Measurements from ENCODE around the gene VMO1.

DNA sequence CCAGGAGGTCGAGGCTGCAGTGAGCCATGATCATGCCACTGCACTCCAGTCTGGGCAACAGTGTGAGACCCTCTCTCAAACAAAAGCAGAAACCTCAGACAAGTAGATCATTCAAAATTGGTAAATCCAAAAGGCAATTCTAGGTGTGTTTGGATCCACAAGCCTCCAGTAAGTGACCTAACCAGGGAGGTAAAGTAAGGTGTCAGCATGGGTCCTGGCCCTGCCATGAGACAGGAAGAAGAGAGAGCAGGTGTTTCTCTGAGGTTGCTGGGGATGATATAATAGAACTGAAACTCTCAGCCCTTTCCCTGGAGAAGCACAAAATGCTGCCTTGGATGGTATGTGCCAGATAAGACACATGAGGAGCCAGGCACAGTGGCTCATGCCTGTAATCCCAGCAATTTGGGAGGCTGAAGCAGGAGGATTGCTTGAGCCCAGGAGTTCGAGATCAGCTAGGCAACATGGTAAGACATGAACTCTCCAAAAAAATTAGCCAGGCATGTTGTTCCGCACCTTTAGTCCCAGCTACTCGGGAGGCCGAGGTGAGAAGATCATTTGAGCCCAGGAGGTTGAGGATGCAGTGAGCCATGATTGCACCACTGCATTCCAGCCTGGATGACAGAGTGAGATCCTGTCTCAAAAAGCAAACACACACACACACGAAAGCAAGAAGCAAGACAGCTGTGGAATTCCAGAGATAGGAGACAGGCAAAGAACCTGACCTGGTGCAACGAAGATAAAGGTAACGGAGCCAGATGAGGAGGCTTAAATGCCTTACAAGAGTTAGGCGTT is 8.0 kb downstream of the VMO1 start:
- TF ChIP-seq, protein P1, sequence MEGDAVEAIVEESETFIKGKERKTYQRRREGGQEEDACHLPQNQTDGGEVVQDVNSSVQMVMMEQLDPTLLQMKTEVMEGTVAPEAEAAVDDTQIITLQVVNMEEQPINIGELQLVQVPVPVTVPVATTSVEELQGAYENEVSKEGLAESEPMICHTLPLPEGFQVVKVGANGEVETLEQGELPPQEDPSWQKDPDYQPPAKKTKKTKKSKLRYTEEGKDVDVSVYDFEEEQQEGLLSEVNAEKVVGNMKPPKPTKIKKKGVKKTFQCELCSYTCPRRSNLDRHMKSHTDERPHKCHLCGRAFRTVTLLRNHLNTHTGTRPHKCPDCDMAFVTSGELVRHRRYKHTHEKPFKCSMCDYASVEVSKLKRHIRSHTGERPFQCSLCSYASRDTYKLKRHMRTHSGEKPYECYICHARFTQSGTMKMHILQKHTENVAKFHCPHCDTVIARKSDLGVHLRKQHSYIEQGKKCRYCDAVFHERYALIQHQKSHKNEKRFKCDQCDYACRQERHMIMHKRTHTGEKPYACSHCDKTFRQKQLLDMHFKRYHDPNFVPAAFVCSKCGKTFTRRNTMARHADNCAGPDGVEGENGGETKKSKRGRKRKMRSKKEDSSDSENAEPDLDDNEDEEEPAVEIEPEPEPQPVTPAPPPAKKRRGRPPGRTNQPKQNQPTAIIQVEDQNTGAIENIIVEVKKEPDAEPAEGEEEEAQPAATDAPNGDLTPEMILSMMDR (IDR thresholded peaks at IDR 0.05; ENCODE audit: poor library complexity, severe bottlenecking) = no peak
- no peak for TF ChIP-seq EZH2 (IDR thresholded peaks at IDR 0.05; ENCODE audit: borderline replicate concordance, insufficient read depth, low read length, poor library complexity, severe bottlenecking)
- no peak for TF ChIP-seq POLR2AphosphoS5 (IDR thresholded peaks at IDR 0.05)
